ENCODE measurements around the gene BMS1.

GRCh38 chr10:42785759-42786158 lies 3.2 kb downstream of the BMS1 start:
- TF ChIP-seq, protein P1, sequence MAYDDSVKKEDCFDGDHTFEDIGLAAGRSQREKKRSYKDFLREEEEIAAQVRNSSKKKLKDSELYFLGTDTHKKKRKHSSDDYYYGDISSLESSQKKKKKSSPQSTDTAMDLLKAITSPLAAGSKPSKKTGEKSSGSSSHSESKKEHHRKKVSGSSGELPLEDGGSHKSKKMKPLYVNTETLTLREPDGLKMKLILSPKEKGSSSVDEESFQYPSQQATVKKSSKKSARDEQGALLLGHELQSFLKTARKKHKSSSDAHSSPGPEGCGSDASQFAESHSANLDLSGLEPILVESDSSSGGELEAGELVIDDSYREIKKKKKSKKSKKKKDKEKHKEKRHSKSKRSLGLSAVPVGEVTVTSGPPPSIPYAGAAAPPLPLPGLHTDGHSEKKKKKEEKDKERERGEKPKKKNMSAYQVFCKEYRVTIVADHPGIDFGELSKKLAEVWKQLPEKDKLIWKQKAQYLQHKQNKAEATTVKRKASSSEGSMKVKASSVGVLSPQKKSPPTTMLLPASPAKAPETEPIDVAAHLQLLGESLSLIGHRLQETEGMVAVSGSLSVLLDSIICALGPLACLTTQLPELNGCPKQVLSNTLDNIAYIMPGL (CRISPR knock-in tag; IDR thresholded peaks at IDR 0.05; ENCODE audit: borderline replicate concordance in 1 of 2, low read depth in 1 of 2) = no peak
- no peak for TF ChIP-seq CTCF (CRISPR knock-in tag; IDR thresholded peaks at IDR 0.05)
- no peak for TF ChIP-seq ZNF367 (CRISPR knock-in tag; IDR thresholded peaks at IDR 0.05; ENCODE audit: borderline replicate concordance)
- TF ChIP-seq ETV6 (CRISPR knock-in tag; conservative IDR thresholded peaks at IDR 0.05) = no peak
- no peak for TF ChIP-seq FOXM1 (CRISPR knock-in tag; IDR thresholded peaks at IDR 0.05)
- TF ChIP-seq CBX2 (IDR thresholded peaks at IDR 0.05; ENCODE audit: low read depth, low read length) = no peak
- no peak for TF ChIP-seq CBX2 (CRISPR knock-in tag; IDR thresholded peaks at IDR 0.05; ENCODE audit: low read depth)
- TF ChIP-seq FOXJ3 (CRISPR knock-in tag; IDR thresholded peaks at IDR 0.05; ENCODE audit: borderline replicate concordance) = no peak
- no peak for TF ChIP-seq EZH2 (conservative IDR thresholded peaks at IDR 0.05; ENCODE audit: low read depth, low read length)
- no peak for TF ChIP-seq POLR2A (IDR thresholded peaks at IDR 0.05; ENCODE audit: insufficient read depth in 1 of 2, low read depth in 2 of 2, low read length in 2 of 2)
- no peak for TF ChIP-seq ZNF761 (CRISPR knock-in tag; conservative IDR thresholded peaks at IDR 0.05)
- TF ChIP-seq ZNF253 (CRISPR knock-in tag; IDR thresholded peaks at IDR 0.05; ENCODE audit: borderline replicate concordance) = no peak
- TF ChIP-seq TCF12 (IDR thresholded peaks at IDR 0.05) = no peak
- no peak for TF ChIP-seq TCF12 (CRISPR knock-in tag; IDR thresholded peaks at IDR 0.05)
- TF ChIP-seq, protein P2, sequence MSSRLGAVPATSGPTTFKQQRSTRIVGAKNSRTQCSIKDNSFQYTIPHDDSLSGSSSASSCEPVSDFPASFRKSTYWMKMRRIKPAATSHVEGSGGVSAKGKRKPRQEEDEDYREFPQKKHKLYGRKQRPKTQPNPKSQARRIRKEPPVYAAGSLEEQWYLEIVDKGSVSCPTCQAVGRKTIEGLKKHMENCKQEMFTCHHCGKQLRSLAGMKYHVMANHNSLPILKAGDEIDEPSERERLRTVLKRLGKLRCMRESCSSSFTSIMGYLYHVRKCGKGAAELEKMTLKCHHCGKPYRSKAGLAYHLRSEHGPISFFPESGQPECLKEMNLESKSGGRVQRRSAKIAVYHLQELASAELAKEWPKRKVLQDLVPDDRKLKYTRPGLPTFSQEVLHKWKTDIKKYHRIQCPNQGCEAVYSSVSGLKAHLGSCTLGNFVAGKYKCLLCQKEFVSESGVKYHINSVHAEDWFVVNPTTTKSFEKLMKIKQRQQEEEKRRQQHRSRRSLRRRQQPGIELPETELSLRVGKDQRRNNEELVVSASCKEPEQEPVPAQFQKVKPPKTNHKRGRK (CRISPR knock-in tag; IDR thresholded peaks at IDR 0.05) = no peak
